ENCODE measurements around the gene ADPRHL1.

DNA sequence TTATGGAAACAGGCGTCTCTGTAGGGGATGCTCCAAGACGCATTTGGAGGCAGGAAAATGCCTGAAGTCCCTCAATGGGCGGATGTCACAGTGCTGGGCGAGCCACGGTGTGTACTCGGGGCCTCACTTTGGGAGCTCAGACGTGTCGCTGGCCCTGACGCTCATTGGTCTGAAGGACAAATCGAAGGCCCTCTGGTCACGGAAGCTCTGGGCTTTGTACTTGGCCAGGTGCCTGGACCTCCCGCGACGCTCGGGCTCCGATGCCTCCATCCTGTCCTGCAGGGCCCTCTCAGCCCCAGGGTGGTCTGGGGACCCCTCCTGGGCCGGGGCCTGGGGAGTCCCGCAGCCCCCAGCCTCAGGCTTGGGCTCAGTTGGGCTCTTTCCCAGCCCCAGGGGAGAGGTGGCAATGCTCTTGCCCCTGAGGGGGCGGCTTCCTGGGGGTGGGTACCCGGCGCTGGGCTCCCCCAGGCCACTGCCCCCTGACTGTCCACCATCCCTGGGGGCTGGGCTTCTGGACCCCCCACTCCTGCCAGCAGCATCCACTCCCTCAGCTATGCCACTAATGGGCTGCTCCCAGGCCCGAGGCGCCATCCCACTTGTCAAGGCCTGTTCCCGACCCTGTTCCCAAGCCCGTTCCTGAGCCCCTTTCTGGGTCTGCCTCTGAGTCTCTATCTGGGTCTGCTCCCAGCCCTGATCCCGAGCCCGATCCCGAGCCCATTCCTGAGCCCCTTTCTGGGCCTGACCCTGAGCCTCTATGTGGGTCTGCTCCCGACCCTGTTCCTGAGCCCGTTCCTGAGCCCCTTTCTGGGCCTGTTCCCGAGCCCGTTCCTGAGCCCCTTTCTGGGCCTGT, 49.8 kb downstream of the ADPRHL1 start:
- TF ChIP-seq ZFX (IDR thresholded peaks at IDR 0.05; ENCODE audit: borderline replicate concordance), result no peak
- TF ChIP-seq, protein P1, sequence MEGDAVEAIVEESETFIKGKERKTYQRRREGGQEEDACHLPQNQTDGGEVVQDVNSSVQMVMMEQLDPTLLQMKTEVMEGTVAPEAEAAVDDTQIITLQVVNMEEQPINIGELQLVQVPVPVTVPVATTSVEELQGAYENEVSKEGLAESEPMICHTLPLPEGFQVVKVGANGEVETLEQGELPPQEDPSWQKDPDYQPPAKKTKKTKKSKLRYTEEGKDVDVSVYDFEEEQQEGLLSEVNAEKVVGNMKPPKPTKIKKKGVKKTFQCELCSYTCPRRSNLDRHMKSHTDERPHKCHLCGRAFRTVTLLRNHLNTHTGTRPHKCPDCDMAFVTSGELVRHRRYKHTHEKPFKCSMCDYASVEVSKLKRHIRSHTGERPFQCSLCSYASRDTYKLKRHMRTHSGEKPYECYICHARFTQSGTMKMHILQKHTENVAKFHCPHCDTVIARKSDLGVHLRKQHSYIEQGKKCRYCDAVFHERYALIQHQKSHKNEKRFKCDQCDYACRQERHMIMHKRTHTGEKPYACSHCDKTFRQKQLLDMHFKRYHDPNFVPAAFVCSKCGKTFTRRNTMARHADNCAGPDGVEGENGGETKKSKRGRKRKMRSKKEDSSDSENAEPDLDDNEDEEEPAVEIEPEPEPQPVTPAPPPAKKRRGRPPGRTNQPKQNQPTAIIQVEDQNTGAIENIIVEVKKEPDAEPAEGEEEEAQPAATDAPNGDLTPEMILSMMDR (IDR thresholded peaks at IDR 0.05), result no peak

Data from 22Rv1 (cell line).